GM21367 (cell line): ENCODE data around the gene GTF3C1.

ENCODE experiments used
- ATAC-seq: cut with Tn5 transposase; IDR thresholded peaks from one replicate; pipeline ENCODE4 v1.9.1; 2021; ENCODE audit not compliant: unreplicated experiment

GTF3C1 gene

DNA sequence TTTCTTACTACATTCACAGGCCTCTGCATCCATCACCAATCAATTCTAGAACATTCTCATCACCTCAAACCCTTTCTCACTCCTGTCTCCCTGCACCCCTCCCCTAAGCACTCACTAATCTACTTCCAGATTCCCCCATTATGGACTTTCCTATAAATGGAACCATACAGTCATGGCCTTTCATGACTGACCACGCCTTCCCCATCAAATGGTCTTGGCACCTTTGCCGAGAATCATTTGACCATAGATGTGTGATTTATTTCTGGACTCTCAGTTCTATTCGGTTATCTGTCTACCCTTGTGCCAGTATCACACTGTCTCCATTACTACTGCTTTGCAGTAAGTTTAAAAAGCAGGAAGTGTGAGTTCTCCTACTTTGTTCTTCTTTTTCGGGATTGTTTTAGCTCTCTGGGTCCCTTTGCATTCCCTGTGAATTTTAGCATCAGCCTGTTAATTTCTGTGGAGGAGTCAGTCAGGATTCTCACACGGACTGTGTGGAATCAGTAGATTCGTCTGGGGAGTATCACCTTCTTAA, 27.5 kb downstream of the GTF3C1 start:
- ATAC-seq = no peak

DNA sequence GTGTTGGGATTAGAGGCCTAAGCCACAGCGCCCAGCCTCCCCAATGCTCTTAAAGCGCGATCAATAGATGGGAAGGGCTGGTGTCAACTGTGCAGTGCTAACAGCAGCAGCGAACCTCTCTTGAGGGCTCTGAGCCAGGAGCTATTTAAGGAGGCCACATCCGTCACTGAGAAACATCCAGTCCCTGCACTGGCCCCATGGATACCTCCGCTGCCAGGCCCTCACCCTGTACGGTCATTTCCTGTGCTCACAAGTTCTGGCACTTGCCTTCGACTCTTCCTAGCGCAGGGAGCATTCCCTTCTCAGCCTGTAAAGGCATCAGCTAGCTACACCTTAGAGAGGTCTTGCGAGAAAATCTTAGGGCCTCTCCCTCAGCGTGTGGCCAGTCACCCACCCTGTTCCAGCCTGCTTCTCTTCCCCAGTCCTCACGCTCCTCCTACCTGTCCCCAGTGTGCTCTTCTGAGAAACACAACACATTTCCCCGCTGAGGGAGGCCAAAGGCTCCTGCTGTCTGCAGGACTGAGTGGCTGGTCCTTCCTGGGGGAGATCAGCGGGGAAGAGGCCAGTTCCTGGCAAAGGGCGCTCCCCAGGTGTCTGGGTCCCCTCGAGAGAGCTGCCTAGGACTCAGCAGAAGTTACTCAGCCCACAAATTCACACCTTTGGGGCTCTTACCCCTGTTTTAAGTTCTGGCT, 28.6 kb downstream of the GTF3C1 start:
- ATAC-seq = no peak

DNA sequence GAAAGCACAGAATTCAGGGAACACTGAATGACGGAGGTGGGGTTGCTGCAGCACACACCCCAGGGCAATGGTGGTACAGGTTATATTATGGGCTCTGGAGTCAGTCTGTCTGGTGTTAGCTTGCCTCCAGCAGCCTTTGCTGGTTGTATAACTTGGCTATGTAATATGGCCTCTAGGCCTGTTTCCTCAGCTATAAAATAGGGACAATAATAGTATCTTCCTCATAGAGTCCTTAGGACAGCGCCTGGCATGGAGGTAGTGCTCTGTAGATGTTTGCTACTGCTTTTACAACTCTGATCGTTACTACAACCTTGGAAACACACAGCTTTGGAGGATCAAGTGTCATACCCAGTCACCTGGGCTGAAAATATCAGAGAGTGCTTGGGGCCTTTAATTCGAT, 31.5 kb downstream of the GTF3C1 start:
- no peak for ATAC-seq

DNA sequence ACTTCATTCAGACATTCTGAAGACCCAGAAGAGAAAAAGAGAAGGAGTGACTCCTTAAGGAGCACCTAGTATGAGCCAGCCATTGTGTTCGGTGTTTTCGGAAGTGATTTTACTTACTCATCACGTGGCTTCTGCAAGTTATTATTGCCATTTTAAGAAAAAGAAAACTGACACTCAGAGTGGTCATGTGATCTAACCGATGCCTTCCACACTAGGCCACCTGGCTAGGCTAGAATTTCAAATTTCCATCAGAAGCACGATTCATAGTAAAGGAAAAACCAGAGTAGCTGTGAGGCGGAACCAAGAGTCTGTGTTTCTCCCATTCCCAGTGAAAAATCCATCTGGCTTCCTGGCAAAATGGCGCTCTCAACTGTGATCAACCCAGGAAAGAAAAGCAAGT, 32.0 kb downstream of the GTF3C1 start:
- ATAC-seq = no peak

DNA sequence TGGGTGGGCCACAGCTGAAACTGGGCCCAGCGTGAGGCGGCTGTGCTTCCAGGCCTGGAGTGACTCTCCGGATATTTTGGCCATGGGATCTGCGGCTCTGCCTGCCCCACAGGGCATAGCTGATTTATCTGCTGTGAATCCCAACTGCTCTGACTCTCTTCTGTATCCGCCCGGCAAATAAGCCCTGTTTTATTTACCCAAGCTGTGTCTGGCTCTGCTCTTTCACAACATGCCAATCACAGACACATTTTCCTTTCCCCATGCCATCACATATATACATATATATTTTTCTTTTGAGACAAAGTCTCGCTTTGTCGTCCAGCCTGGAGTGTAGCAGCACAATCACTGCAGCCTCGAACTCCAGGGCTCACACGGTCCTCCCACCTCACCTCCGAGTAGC, 33.3 kb downstream of the GTF3C1 start:
- ATAC-seq = no peak

GRCh38 chr16:27515874-27516353, 33.8 kb downstream of the GTF3C1 start:
- ATAC-seq = no peak

GRCh38 chr16:27514806-27515205, 34.9 kb downstream of the GTF3C1 start:
- no peak for ATAC-seq

DNA sequence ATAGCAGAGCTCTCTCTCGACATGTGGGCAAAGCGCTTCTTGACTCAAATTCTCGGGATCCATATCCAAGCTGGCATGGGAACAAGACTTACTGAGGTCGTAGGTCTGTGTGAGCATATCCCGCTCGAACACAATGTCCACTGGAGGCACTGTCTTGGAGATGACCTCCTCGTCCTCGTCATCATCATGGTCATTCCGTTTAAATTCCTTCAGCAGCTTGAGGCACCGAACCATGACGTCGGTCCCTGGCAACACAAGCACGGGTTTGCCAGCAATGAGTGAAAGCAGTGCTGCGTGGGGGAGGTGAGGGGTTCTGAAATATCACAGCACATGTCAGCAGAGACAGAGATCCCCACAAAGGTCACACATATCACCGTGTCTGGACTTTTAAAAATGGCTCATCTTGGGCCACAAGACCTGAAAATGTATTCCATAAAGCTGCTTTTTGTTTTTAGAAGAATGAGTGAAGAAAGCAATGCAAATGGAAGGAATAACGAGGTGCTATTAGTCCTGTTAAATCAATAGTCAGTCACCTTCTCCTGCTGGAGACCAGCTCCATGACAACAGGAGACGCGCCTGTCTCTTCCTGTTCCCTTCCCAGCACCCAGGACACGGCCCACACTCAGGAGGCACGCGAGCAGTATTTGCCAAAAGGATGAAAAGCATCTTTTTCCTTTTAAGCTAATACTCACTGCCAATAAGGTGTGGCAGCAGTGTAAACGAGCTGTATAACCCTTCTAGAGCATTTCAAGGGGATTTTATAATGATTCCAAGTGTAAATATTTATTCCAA, 37.9 kb downstream of the GTF3C1 start:
- no peak for ATAC-seq

GRCh38 chr16:27508476-27508875, 41.2 kb downstream of the GTF3C1 start:
- no peak for ATAC-seq

DNA sequence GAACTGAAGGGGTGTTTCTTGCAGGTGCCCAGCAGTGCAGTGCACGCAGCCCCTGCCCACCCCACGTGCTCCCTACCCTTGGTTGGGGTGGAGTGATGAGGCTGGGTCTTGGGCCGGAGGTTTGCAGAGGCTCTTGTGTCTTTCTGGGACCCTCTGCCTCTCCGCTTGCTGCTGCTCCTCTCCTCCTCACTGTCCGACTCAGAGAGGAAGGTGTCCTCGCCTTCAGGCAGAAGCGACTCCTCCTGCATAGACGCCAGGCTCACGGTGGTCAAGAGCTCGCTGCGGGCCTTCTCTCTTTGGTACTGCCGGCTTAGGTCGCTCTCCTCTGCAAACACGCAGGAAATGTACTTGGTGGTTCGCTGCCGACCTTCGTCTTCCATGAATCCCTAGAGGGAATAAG, 42.9 kb downstream of the GTF3C1 start:
- ATAC-seq = no peak

- no peak for ATAC-seq
Measured at GRCh38 chr16:27505297-27506236, 44.1 kb downstream of the GTF3C1 start.

DNA sequence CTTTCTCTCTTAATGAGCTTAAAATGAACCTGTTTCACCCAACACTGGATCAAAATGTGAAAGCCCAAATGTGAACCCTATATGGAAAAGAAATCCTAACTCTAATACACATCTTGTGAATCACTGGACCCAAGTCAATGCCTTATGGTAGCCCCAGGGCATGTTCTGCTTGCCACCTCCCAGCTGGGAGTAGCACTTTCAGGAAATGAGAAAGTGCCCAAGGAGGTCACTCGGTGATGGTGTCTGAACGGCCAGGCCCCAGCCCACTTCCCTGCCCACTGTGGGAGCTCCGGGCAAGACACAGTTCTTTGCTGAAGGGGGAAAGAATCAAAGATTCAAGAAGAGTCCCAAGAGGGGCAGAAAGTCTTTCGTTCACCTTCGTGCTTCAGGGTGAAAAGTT, 46.1 kb downstream of the GTF3C1 start:
- no peak for ATAC-seq

GRCh38 chr16:27500801-27501200, 48.9 kb downstream of the GTF3C1 start:
- no peak for ATAC-seq

DNA sequence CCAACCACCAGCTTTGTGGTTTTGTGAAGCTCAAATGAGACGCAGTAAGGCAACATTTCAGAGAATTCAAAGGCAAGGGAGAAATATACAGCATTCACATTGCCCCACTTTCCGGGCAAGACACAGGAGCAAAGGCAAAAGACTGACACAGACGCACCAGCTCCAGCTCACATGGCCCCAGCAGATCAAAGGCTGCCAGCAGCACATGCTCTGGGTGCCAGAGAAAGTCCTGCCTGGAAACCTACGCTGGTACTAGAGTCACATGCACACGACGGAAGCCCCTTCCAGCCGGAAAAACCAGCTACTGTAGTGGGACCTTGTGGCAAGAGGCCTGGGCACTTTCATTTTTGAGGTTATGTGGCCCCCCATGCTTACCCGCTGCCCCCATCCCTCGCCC, 50.1 kb downstream of the GTF3C1 start:
- ATAC-seq = no peak

DNA sequence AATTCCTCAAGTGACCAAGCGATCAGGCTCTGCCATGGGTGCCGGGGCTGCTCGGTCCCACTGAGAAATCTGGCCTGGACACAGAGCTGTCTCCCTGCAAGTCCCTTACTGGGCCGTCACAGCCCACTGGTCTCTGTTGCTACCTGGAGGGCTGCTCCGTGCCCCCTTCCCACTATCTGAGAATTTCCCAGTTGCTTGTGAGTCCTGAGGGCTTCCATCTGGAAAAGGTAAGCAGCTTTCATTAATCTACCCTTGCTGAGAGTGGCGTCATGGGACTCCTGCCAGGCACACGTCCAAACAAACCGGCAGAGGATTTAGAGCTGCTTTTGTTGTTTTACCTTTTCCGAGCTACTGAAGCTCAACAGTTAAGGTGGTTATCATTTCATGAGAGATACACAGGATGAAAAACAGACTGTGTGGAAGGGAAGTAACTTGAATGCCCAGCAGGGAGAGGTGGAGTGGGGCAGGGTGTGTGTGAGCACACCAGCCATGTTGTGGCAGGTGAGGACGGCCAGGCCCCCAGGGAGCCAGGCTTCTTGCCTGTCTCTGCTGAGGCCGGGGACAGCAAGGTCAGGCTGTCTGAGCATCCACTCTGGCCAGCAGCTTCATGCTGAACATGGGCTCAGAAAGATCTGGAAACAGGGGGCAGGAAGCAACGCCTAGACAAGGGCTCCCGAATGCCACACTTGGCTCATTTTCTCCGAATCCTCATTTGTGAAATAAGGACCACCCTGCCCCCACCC, 50.6 kb downstream of the GTF3C1 start:
- ATAC-seq = no peak

GRCh38 chr16:27498031-27498825, 51.5 kb downstream of the GTF3C1 start:
- ATAC-seq = no peak

- no peak for ATAC-seq
Measured at GRCh38 chr16:27495191-27495590, 54.5 kb downstream of the GTF3C1 start.

GRCh38 chr16:27492588-27492979, 57.1 kb downstream of the GTF3C1 start:
- no peak for ATAC-seq

DNA sequence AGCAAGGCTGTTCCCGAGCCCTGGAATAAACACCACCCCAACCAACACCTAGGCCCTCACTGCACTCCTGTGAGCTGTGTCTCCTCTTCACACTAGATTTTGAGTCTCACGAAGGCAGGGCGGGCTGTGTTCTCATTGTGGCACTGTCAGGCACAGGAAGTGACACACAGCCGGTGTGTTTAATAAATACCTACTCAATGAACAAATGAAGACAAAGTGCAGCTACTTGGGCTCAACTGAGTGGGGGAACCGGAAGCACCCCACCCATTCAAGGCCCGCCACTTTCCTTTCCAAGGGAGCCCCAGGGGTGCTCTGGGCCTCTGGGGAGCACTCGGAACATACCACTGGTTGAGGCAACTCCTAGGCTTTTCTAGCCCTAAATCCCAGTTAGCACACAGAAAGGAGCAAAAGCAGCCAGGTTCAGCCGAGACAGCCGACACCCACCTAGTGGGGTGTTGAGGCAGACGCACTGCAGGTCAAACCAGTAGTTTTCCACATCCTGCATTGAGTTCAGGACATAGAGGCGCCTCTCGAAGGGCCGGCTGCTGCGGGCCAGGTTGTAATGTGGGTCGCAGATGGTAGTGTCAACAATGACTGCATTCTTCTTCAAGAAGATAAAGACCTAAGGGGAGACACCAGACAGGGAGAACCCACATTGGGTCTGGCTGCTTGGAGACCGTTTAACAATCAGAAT, 57.7 kb downstream of the GTF3C1 start:
- ATAC-seq = no peak
